T-helper 9 cell (primary cell): ENCODE data around the gene ENPP6.
"Not testable (repeated sequence)": the region's sequence is repeated elsewhere in the genome, so short reads cannot be mapped to it uniquely, and the experiment has no call there.

Experiments used
- DNase-seq: peaks from one replicate; pipeline ENCODE4 v3.0.0-alpha.2; 2020

The ENPP6 gene

DNA sequence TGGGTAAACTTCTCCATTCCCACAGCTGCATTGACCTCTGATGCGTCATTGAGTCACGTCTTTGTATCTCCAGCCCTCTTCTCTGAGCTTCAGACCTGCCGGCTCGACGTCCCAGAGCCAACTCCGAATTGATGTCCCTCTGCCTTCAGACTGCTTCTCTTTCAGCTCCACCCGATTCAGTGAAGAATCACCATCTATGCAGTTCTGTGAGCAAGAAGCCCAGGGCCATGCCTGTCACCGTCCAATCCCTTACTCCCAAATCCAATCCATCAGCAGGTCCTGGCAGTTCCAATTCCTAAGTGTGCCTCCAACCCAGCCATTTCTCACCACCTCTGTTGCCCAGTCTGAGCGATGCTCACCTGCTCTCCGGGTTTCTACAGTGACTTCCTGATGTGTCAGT, 70.7 kb downstream of the ENPP6 start:
- DNase-seq: no peak

DNA sequence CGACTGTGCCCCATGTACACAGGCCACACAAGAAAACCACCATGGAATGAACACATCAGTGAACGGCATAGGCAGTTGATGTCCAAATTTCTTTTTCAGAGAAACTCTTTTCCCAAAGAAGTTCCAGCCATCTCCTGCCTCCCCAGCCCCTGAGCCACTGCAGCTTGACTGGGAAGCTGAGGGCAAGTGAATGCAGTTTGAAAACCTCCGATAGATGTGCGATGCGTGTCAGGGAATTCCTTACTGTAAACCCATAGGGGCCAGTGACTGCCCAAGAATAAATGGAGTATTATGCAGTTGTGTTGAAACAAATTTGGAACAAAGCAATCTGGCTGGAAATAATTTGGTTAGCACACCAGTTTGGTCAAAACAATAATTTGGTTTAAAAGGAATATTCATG, 72.1 kb downstream of the ENPP6 start:
- no peak for DNase-seq

DNA sequence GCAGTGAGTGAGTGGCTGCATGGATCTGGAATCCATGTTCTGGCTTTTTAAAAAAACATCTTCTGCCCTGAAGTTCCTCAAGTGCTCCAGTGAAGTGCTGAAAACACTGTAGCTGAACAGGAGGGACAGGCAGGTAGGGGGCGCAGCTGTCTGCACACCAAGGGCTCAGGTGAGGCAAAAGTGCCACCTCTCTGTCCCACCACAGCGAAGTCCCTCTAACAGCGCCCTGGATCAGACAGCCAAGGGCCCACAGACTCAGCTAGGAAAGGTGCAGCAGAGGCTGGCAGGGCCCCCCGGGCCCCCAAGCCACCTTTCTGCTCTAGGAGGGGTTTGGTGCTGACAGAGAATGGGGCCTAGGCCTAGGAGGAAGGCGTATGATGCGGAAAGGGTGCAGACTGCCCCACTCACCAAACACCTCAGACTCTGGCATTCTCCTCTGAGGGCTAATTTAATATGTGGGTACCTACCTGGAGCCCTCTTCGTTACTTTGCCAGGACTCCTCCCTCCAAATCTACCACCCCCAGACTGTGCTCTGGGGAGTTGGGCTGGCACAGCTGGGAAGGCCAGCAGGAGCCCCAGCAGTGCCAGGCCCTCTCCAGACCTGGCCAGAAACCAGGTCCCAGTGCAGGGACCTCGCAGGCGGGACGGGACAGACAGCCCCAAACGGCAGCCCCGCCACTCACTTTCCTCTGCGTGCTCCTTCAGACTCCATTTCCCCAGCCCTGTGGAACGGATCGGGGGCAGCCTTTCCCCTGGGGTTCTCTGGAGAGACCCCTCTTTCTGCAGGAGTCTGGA, 73.7 kb downstream of the ENPP6 start:
- DNase-seq: no peak

DNA sequence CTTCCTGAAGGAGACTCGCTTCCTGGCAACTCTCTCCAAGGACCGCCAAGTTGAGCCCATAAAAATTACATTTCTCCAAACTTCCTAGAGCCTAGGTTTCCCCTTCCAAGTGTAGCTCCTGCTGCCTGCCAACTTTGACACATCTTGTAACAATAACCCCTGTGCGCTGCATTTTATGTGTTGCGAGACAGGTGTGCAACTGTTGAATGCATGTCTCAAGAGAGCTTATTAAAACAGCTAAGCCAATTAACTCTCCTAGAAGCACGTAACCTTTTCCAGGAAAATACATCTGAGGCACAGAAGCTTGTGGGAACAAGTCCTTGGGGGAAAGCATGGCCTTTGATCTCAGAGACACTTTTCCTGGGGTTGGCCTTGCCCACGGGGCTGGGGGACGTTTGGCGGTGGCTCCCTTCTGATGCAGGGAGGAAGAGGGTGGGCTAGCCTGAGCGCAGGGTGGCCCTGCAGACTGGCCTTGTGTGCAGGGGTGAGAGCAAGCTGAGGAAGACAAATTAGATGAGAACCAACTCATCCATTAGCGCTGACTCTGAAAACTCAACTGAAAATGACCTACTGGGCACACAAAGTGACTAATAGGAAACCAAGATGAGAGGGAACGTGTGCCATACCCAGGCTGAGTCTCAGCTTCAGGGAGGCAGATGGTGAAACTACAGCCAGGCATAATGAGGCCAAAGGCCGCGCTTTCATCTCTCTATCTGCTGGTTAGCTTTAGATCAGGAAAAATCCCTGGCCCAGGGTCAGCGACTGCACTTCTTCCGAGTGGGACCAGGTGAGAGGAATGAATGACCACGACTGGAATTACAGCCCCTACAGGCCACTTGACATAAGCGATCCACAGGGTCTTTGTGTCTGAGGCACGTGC, 75.3 kb downstream of the ENPP6 start:
- no peak for DNase-seq

DNA sequence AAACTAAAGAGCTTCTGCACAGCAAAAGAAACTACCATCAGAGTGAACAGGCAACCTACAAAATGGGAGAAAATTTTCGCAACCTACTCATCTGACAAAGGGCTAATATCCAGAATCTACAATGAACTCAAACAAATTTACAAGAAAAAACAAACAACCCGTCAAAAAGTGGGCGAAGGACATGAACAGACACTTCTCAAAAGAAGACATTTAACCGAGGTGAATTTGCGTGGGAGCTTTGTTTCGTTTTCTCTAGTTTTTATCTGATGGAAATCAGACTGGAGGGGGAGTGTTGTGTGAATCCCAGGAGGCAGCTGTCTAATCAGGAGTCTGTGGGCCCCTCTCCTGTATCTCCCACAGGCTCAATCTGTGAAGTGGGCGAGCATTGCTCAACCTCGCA, 76.8 kb downstream of the ENPP6 start:
- DNase-seq: not testable (repeated sequence)

DNA sequence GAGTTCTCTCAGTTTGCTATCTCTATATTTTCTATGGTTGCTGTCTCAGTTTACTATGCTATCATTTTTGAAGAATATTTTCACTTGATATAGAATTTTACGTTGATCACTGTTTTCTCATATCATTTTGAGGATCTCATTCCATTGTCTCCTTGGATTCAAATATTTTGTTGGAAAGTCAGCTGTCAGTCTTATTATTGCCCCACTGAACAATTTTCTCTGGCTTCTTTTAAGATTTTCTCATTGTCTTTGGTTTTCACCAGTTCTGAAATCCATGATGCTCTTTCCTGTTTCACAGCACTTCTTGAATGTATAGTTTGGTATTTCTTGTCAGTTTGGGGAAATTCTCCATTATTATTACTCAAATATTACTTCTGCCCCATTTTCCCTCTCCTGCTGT, 81.1 kb downstream of the ENPP6 start:
- no peak for DNase-seq

DNA sequence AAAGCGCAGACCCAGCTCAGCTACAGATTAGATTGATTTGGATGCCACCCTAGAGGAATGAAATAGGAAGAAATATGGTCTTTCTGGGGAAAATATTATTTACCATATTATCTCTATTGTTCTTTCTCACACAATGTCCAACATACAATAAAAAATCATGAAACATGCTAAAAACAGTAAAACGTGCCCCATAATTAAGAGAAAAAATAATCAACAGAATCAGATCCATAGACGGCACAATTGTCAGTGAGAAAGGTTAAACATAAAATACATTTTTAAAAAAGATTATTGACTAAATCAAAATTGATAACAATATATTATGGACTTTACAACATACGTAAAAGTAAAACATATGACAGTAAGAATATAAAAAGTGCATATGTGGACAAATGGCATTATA, 90.9 kb downstream of the ENPP6 start:
- no peak for DNase-seq

DNA sequence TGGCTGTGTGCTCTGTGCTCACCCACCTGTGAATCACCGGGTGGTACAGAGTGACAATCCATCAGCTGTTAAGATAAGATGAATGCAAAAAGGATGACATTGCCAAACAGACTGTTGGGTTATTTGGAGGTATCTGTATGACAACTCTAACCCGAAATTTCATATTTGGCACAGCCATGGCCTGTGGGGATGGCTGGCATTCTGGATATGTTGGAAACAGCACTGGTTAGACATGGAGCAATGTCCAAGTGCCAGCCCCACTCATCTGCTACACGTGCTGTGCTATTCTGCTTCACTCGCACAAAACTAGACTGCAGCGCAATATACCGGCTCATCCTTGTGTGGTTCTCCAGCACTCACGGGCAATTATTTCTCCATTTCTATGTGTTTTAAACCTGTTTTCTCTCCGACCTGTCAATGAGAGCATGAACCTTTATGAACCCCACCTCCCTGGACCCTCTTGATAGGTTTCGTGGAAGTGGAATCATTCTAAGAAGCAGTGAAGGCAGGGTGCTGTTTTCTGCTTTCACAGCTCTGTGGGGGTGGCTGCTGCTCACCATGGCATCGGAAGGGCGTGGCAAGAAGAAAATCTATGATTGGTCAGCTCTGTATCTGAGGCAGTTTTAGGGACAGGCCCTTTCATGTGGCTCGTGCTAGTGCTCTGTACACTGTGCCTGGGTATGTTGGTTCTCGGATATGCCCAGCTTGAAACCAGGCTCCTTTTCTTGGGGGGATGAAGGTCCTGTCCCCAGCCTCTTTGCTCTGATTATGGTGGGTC, 94.9 kb downstream of the ENPP6 start:
- DNase-seq: no peak

DNA sequence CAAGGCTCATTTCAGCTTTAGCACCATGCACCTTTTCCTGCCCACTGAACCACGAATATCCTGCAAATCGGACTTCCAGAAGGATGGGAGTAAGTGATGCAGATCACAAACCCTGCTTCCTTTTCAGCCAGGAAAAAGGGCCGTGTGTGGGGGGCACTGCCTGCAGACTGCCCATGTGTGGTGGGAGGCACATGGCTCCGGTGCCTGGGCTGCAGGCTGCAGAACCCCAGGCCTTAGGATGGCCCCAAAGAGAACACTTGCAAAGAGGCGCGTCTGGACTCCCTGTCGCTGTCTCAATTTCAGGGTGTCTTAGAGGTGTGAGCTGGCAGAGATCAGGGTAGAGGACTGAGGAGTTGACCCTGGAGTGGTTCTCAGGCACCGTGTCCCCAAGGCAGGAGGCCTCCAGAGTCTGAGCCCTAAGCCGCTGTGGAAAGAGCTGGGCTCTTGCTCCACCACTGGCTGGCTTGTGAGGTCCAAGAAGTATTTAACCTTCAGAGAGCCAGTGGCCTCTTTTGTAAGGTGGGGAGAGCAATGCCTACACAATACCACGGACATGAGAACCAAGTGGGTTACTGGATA, 97.0 kb downstream of the ENPP6 start:
- no peak for DNase-seq

DNA sequence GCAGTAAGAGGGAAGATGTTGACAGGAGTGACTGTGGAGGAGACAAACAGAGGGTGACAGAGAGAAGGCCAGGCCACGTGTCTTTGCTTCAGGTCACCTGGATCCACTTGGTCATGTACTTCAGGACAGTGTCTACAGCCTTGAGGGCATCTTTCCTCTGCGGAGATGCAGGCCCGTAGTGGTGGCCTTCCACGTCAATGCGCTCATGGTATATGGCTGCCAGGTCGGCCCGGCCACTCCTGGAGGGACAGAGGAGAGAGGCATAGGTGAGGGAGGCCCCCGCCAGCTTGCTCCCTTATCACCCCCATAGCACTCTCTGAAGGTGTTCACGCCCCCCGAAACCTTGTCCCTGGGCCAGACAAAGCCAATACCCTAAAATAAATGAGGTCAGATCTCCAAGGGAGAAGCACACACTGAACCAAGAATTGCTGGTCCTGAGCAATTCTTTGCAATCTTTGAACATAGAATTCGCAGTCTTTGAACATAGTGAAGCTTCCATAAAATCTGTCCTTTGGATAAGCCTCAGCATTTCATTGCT, 99.9 kb downstream of the ENPP6 start:
- no peak for DNase-seq

DNA sequence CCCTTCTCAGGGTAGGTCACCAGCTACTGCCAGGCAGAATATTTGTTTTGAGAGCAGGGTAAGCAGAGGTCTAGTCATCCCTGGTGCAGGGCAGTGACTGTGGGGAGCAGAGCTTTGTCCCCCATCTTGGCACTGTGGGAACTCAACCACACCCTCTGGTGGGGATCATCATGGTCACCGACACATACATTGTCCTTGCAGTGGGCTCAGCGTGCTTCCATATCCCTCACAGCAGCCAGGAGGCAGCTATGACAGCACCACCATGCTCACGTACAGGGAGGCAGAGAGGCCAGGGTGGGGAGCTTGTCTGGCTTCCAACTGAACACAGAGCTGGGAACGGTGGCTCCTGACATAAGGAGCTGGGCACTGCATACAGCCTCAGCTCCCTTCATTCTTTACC, 102.3 kb downstream of the ENPP6 start:
- DNase-seq: no peak

DNA sequence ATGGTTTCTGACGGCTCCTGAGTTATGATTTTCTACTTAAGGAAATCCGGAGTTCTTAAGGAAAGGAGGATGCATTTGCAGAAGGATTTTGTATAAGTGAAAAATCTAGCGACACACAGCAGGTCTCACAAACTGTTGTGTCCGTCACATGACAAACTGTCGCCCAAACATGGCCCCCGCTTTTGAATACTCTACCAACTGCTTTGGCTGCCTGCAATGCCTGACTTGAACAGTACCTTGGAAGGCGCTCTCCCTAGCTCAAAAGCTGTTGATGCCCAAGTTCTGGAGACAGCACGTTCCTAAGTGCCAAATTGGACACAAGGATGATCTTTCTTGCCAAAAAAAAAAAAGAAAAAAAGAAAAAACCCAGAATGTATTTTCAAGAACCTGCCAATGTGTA, 103.2 kb downstream of the ENPP6 start:
- DNase-seq: no peak

DNA sequence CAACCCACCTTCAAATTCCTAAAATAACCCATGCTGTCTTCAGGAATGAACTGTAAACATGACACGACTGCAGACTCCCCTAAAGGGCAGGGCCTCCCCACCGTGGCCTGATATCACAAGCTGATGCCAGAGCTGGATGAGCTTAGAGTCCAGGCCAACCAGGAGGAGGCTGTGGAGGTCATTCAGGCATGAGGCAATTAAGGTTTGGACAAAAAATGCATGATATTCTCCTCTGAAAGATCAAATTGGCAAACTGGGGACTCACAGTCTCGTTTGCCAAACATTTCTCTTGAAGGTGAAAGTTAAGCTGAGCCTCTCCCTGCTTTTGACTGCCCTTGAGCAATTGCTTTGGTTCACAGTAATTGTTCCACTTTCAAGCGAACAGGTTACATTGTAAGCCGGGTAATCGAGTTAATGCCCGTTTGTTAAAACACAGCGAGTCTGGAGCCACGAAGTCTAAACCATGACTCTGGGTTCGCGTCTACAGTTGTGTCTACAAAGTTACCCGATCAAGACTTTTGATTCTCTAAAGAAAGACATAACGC, 105.6 kb downstream of the ENPP6 start:
- no peak for DNase-seq

DNA sequence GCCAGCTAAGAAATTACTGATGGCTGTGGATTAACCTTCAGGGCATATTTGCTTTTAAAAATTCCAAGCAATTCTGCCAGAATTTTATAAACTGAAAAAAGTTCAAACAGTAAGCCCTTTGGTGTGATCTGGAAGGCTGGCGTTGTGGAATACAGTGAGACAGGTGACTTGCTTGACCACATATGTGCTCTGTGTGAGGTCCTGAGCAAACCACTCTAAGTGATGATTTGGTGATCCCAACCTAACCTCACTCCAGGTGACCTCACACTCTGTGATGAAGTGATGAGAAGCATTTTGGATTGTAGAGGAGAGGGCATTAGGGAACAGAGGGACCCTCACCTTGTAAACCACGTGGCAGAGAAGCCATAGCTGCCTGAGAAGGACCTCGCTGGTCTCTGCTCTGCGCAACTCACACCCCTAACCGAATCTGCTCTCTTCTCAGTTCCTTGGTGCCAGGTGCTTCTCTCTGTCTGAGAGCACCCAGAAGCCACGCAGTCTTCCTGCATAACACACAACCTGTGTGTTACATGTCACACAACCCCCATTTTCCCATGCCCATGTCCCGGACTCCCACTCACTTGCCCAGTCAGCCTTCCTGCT, 106.3 kb downstream of the ENPP6 start:
- no peak for DNase-seq

DNA sequence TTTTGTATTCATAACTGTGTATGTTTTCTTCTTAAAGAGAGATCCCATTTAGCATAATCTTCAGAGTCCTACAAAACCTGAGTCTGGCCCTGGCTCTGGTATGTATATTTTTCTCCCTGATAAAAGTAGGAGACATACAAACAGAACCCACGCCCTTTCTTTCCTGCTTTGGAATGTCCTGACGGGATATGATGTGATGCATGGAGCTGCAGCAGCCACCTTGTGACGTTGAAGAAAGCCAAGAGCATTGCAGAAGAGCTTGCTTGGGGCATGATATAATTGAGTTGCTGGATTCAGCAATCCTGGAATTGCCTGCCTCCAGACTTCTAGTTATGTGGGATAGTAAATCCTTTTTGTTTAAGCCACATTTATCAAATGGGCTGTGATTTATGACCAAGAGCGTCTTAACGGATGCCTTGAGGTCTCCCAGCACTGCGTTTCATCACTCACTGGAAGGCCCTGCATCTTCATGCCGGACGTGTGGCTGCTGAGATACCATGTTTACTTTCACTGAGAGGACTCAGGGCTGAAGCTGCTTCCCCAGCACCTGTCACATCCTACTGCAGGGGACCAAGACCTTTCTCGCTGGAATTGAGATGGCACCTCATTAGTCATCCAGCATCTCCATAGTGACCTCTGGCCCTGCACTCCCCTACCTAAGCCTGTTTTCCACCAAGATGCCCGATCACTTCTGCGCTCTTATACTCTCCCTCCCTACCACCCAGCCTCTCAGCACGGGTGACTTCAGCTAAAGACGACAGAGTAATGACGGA, 107.0 kb downstream of the ENPP6 start:
- no peak for DNase-seq

DNA sequence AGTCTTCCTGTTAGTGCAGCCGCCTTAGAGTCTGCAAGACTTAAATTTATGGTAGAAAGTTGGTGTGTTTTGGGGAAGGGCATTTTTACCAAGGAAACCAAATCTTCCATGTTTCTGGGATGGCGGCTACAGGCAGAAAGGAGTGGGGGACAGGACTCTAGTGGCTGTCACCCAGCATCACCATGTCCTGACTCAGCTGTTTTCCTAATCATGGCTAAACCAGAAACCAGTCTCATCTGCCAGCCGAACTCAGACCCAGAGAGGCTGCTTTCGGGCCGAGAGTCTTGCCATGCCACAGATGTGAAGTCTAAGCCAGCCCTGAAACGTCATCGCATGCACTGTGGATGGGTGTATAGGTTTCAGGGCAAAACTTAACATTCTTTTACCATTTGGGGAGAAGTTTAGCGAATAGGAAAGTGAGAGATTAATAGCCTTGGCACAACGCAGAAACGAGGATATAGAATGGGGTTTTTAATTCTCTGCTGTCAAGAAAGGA, 109.6 kb downstream of the ENPP6 start:
- DNase-seq: no peak

DNA sequence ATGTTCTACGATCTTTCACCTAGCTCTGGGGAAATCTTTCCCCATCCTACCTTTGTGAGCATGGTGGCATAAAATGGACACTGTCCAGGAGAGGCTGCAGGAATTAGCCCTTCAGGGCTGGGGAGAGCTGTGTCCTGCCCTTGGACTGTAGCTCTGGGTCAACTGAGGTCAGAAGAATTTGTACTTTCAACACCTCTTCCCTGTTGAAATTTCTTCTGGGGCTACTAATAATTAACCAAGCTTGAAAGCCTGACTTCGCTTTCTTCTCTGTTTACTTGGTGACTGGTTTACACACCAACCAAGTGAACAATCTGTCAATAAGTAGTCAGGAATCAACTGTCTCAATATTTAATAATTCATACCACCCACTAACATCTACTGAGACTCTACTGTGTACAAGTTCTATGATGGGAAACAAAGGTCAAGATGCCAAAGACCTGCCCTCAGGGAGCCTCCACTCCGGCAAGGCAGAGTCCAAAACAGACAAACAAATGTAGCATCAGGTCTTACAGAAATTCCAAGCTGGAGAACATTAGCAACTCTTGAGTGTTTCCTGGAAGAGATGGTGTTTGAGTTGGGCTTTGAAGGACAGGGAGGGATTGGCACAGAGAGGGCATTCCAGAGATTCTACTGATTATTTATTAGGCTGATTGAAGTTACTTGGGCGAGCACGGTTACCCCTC, 113.1 kb downstream of the ENPP6 start:
- DNase-seq: no peak

DNA sequence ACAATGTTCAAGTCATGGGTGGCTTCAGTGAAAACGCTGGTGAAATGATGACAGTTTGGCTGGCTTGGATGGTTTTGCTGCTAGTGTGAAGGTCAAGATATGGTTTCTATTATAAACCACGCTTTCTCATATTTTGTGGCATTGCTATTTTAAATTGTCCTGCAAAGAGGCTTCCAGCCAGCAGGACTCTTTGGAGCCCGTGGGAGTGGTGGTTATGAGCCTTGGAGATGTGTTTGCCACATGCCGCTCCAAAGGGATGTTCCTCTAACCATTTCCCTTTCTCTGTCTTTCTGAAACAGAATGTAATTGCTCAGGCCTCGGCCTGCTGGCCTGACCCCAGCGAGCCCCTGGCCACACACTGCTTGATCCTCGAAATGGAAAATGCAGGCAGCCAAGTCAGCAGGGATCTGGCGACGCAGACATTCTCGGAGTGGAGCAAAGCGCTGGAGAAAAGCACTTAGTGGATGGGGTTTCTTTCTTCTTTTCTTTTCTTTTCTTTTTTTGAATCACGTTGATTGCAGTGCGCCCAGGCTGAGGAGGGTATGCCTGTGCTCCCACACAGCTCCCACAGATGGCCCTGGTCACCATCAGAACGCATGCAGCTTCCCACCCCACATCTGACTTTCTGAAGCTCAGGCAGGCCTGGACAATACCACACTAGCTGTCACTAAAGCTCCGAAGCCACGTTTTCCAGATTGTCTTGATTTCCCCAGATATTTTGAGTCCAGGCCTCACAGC, 114.0 kb downstream of the ENPP6 start:
- DNase-seq: no peak

DNA sequence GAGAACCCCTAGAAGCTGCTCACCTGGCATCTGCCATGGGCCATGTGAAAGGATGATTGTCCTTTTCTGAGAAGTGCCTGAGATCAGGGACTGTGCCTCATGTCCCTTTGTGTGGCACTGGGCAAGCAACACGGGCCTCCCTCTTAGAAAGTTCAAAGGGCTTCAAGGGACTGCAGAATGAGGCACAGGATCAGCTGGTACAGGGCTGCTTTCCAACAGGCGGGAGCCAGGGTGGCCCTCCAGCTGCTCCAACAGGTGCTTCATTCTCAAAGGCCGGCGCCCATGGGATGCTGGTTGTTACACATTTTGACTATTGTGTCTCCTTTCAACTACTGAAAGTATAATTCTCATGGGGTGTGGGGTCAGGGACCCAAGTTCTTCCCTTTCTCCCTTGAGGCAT, 114.7 kb downstream of the ENPP6 start:
- no peak for DNase-seq

DNA sequence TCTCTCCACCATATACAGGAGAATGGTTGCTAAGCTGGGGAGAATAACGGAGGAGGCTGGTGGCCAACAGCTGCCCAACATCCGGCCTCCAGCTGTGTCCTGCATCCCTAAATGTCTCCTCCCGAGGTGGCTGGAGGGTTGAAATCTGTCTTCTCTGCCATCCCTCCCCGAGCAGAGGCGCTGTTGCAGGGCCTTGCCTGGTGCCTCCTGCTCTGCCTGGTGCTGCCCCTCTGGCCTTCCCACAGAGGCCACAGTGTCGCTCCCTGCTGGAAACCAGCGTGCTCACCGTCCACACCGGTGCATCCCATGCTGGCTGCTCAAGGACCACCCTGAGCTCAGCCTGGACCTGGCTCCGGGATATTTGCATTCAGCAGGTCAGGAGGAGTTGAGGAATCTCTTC, 115.2 kb downstream of the ENPP6 start:
- DNase-seq: no peak
